ENCODE measurements around the gene SUSD1.

GRCh38 chr9:111992523-111992922 is 182.6 kb downstream of the SUSD1 start:
- TF ChIP-seq HDAC1 (CRISPR knock-in tag; IDR thresholded peaks at IDR 0.05) = no peak
- TF ChIP-seq HMGXB3 (CRISPR knock-in tag; IDR thresholded peaks at IDR 0.05; ENCODE audit: borderline replicate concordance) = no peak
- no peak for TF ChIP-seq ZNF407 (CRISPR knock-in tag; IDR thresholded peaks at IDR 0.05; ENCODE audit: not compliant biosample characterization)
- TF ChIP-seq ARNTL (CRISPR knock-in tag; IDR thresholded peaks at IDR 0.05) = no peak
- no peak for TF ChIP-seq ZZZ3 (CRISPR knock-in tag; IDR thresholded peaks at IDR 0.05; ENCODE audit: borderline replicate concordance)
- no peak for TF ChIP-seq RAD21 (CRISPR knock-in tag; IDR thresholded peaks at IDR 0.05)
- no peak for TF ChIP-seq ZBTB7A (CRISPR knock-in tag; IDR thresholded peaks at IDR 0.05)
- no peak for TF ChIP-seq EED (CRISPR knock-in tag; IDR thresholded peaks at IDR 0.05)
- TF ChIP-seq ZNF124 (CRISPR knock-in tag; IDR thresholded peaks at IDR 0.05) = no peak
- TF ChIP-seq ZNF3 (CRISPR knock-in tag; IDR thresholded peaks at IDR 0.05) = no peak
- TF ChIP-seq ZFP41 (CRISPR knock-in tag; IDR thresholded peaks at IDR 0.05; ENCODE audit: borderline replicate concordance) = no peak

Measured in HepG2 (cell line).